Mesothelial cell of epicardium (in vitro differentiated cells): ENCODE measurements around the gene ZNF609. TPM values are rescaled to one million over a fixed set of nuclear protein-coding genes. Genes with fewer than 3 reads are reported as not detected.

ENCODE experiments used
- DNase-seq, 2 experiments: peaks; one replicate each; pipeline ENCODE4 v3.0.0; 2021; ENCODE audit warnings: low spot score in 2 of 2; ENCODE audit not compliant: unreplicated experiment in 2 of 2
- H3K27ac Mint-ChIP-seq: 2 replicates; pipeline ENCODE4 v1.8.0; 2021; ENCODE audit warnings: mixed read lengths
- H3K27me3 Mint-ChIP-seq: 2 replicates; pipeline ENCODE4 v1.8.0; 2021; ENCODE audit warnings: low read depth, mixed read lengths
- H3K36me3 Mint-ChIP-seq: 2 replicates; pipeline ENCODE4 v1.8.0; 2021; ENCODE audit warnings: mixed read lengths
- H3K4me1 Mint-ChIP-seq: 2 replicates; pipeline ENCODE4 v1.8.0; 2021; ENCODE audit warnings: mixed read lengths
- H3K4me3 Mint-ChIP-seq: 2 replicates; pipeline ENCODE4 v1.8.0; 2021; ENCODE audit warnings: mild to moderate bottlenecking, moderate library complexity, mixed read lengths
- H3K9me3 Mint-ChIP-seq: 2 replicates; pipeline ENCODE4 v1.8.0; 2021; ENCODE audit warnings: mixed read lengths
- total RNA-seq: library from RNA; stranded (reverse); gene quantifications from 3 replicates; pipeline ENCODE4 v1.2.1, GENCODE V29; 2021
- TF ChIP-seq, protein P1 (sequence below): fragments of 200-600 bp; sonication (generic); IDR thresholded peaks from one replicate; pipeline ENCODE4 v1.5.0; 2021; ENCODE audit warnings: antibody characterized with exemption; ENCODE audit not compliant: unreplicated experiment

Gene ZNF609
- total RNA-seq, 1 donor from 2014 or later, result 76.0 TPM

DNA sequence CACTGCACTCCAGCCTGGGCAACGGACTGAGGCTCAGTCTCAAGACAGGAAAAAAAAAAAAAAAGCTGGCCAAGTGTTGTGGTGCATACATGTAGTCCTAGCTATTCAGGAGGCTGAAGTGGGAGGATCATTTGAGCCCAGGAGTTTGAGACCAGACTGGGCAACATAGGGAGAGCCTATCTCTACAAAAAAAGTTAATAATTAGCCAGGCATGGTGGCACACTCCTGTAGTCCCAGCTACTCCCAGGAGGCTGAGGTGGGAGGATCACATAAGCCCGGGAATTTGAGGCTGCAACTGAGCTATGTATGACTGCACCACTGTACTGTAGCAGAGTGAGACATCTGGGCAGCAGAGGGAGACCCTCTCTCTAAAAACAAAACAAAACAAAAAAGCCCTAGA is 256.1 kb downstream of the ZNF609 start:
- DNase-seq, result no peak
- Mint-ChIP-seq H3K4me1 (no peaks in the 10 kb centered on the region), H3K9me3 (no peaks in the 10 kb centered on the region), H3K27me3 (no peaks in the 10 kb centered on the region), H3K4me3 (no peak overlapping the region), H3K36me3 (peaks cover 3% of the 10 kb centered on the region), H3K27ac (no peak overlapping the region)
- TF ChIP-seq, protein P1, sequence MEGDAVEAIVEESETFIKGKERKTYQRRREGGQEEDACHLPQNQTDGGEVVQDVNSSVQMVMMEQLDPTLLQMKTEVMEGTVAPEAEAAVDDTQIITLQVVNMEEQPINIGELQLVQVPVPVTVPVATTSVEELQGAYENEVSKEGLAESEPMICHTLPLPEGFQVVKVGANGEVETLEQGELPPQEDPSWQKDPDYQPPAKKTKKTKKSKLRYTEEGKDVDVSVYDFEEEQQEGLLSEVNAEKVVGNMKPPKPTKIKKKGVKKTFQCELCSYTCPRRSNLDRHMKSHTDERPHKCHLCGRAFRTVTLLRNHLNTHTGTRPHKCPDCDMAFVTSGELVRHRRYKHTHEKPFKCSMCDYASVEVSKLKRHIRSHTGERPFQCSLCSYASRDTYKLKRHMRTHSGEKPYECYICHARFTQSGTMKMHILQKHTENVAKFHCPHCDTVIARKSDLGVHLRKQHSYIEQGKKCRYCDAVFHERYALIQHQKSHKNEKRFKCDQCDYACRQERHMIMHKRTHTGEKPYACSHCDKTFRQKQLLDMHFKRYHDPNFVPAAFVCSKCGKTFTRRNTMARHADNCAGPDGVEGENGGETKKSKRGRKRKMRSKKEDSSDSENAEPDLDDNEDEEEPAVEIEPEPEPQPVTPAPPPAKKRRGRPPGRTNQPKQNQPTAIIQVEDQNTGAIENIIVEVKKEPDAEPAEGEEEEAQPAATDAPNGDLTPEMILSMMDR, result no peak

DNA sequence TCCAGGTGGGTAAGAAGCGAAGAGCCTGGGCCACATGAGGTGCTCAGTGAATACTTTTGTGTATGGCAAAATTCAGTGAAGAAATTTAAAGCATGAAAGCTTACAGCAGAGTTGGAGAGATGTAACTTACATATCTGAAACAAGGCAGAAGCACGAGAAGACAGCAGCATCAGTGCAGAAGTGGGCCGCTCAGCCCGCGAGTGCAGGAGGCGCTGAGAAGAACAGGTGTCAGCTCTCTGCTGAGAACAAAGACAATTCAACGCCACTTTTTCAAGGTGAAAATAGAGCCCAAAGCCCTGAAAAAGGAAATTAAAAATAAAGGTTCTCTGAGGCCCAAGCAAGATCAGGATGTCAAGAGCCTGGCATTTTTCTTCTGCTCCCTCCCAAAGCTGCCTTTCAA is 256.8 kb downstream of the ZNF609 start:
- DNase-seq, result no peak
- no peak overlapping the region for H3K4me3 Mint-ChIP-seq
- H3K9me3 Mint-ChIP-seq, result no peaks in the 10 kb centered on the region
- TF ChIP-seq, protein P1, result no peak
- H3K27me3 Mint-ChIP-seq, result no peaks in the 10 kb centered on the region
- H3K27ac Mint-ChIP-seq, result no peak overlapping the region
- H3K36me3 Mint-ChIP-seq, result peaks cover 3% of the 10 kb centered on the region
- no peaks in the 10 kb centered on the region for H3K4me1 Mint-ChIP-seq

DNA sequence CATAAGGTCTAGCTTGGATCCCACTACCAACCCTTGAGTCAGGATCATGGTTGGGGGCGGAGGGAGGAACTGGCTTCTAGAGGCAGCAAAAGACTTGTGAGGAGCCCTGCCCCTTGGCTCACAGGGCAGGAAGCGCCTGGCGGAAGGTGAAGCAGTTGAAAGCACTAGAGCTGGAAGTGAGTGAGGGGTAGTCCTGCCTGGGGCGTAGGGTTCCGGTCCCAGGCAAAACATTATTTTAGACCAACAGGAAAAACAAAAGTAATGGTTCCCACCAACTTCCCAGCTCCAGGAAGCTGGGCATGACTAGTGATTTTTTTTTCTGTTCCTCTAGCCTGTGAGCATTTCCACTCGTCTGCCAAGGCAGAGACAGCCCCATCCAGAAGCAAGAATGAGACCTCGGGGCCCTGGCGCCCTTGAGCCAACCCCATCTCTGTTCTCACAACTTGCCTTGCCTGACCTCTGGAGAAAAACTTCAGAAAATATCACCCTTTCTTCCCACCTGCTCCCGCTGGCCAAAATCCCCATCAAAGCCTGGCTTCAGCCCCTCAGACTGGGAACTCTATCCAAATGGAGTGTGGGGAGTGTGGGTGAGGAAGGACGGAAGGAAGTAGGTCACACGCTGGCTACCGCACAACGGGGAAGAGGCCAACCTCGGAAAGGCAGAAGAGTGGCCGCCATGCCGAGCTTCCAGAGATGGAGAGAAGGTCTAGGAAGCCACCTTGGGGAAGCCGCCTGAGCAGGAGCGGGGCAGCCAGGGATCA is 257.5 kb downstream of the ZNF609 start:
- H3K4me1 Mint-ChIP-seq, result no peaks in the 10 kb centered on the region
- DNase-seq, result no peak
- no peak overlapping the region for H3K27ac Mint-ChIP-seq
- no peaks in the 10 kb centered on the region for H3K27me3 Mint-ChIP-seq
- peaks cover 3% of the 10 kb centered on the region for H3K36me3 Mint-ChIP-seq
- TF ChIP-seq, protein P1, result no peak
- H3K4me3 Mint-ChIP-seq, result no peak overlapping the region
- no peaks in the 10 kb centered on the region for H3K9me3 Mint-ChIP-seq

DNA sequence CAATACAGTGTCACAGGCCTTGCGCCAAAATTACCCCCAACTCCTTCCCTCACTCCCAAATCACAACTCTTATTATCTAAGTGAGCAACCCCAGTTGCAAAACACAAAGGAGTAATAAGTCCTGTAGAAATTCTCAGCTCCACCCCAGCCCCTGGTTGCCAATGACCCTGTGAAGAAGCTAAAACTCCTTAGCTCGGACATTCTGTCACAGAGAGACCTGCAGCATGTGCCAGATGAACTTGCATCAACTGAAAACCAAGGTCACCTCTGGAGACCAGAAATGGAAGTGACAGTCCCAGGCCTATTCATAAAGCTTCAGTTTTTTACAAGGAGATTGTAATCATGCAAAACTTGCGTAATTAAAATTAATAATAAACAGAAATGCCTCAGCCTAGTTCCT is 259.8 kb downstream of the ZNF609 start:
- no peak overlapping the region for H3K4me3 Mint-ChIP-seq
- no peak for DNase-seq
- no peaks in the 10 kb centered on the region for H3K9me3 Mint-ChIP-seq
- TF ChIP-seq, protein P1, result no peak
- H3K36me3 Mint-ChIP-seq, result peaks cover 3% of the 10 kb centered on the region
- H3K27me3 Mint-ChIP-seq, result no peaks in the 10 kb centered on the region
- H3K27ac Mint-ChIP-seq, result no peak overlapping the region
- no peaks in the 10 kb centered on the region for H3K4me1 Mint-ChIP-seq

DNA sequence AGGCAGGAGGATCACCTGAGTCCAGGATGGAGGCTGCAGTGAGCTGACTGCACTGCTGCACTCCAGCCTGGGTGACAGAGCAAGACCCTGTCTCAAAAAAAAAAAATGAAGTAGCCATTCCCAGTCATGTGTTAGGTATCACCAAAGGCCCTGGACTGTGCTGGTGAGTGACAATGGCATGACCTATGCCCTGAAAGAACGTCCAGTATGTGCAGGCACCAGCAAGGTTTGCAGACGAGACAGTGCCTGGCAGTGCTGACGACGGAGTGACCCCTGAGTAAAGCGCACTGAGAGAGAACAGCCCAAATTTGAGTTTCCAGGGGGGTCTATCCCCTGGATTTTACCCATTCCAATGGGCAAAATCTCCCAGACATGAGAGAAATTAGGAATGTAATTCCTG is 269.8 kb downstream of the ZNF609 start:
- peaks cover 7% of the 10 kb centered on the region for H3K4me1 Mint-ChIP-seq
- H3K27ac Mint-ChIP-seq, result no peak overlapping the region
- H3K36me3 Mint-ChIP-seq, result no peaks in the 10 kb centered on the region

More for the DNA sequence above, 269.8 kb downstream of the ZNF609 start:
- Mint-ChIP-seq H3K9me3 (no peaks in the 10 kb centered on the region), H3K4me3 (no peak overlapping the region), H3K27me3 (no peaks in the 10 kb centered on the region)
- no peak for DNase-seq
- TF ChIP-seq, protein P1, result no peak
